ENCODE measurements around the gene TBC1D10A. TPM values are rescaled to one million over a fixed set of nuclear protein-coding genes. Genes with fewer than 3 reads are reported as not detected.

The TBC1D10A gene
- total RNA-seq, 4 donors from 2014 or later = 46.8 to 63.9 (median 52.1) TPM

DNA sequence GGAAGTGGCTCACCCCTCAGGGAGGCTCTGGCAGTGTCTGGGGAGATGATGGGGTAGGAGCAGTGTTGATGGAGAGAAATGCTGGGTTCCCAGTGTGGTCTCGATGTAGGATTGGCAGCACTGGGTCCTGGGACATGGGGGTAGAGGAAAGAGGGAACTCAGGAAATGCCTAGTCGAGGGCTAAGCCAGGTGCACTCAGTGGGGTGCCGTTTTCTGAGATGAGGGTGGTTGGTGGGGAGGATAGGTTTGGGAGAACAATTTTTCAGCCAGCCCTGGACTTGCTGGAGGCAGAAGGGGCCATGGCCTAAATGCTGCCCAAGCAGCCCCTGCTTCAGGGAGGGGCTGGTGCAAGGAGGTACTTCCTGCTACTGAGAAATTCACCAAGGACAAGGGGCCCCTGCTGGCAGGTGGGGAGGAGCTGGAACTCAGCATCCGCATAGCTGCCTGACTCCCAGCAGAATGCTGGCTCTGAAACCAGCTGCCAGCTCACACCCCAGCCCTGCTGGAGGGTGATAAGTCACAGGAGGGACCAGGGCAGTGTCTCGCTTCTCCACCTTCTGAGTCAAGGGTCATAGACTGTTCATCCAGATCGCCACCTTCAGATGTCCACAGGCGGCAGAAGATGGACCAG lies 36.0 kb upstream of the TBC1D10A start:
- 67 to 81% methylated on average over 6 to 7 of the region's 7 CpGs for WGBS, 2 donors
- no peaks in the 10 kb centered on the region for H3K27me3 ChIP-seq
- H3K4me3 ChIP-seq = no peak overlapping the region
- TF ChIP-seq CTCF (IDR thresholded peaks at IDR 0.05) (no peak), EP300 (IDR thresholded peaks at IDR 0.05) (no peak)
- DNase-seq (ENCODE audit: low spot score in 2 of 2) = no peak
- no peaks in the 10 kb centered on the region for H3K9me3 ChIP-seq
- peaks cover 0 to 3% (median 0%) of the 10 kb centered on the region in 4 donors for H3K4me1 ChIP-seq
- H3K27ac ChIP-seq = no peak overlapping the region
- peaks cover 0 to 9% (median 0%) of the 10 kb centered on the region in 3 donors for H3K36me3 ChIP-seq

GRCh38 chr22:30361916-30362650 lies 35.3 kb upstream of the TBC1D10A start:
- no peak for TF ChIP-seq POLR2A (IDR thresholded peaks at IDR 0.05)
- no peak for TF ChIP-seq CTCF (IDR thresholded peaks at IDR 0.05)
- no peak for TF ChIP-seq EP300 (IDR thresholded peaks at IDR 0.05)
- H3K4me1 ChIP-seq = peaks cover 0 to 10% (median 5%) of the 10 kb centered on the region in 4 donors
- WGBS, 2 donors = 77 to 82% methylated on average over 8 to 10 of the region's 10 CpGs

GRCh38 chr22:30358541-30358940 lies 31.8 kb upstream of the TBC1D10A start:
- Histone ChIP-seq H3K27me3 (no peaks in the 10 kb centered on the region), H3K27ac (no peak overlapping the region), H3K36me3 (no peaks in the 10 kb centered on the region), H3K4me3 (no peak overlapping the region), H3K4me1 (peaks cover 0 to 35% (median 30%) of the 10 kb centered on the region in 4 donors), H3K9me3 (no peaks in the 10 kb centered on the region)
- no peak for DNase-seq (ENCODE audit: low spot score in 2 of 2)
- WGBS, 2 donors = 83 to 94% methylated on average over 6 of the region's 6 CpGs
- TF ChIP-seq POLR2A (IDR thresholded peaks at IDR 0.05) = no peak
- no peak for TF ChIP-seq EP300 (IDR thresholded peaks at IDR 0.05)
- no peak for TF ChIP-seq CTCF (IDR thresholded peaks at IDR 0.05)

More at GRCh38 chr22:30361916-30362650, 35.3 kb upstream of the TBC1D10A start:
- no peak overlapping the region for H3K27ac ChIP-seq
- no peaks in the 10 kb centered on the region for H3K9me3 ChIP-seq
- no peak overlapping the region for H3K4me3 ChIP-seq
- H3K27me3 ChIP-seq = no peaks in the 10 kb centered on the region
- H3K36me3 ChIP-seq = peaks cover 0 to 9% (median 0%) of the 10 kb centered on the region in 3 donors
- no peak for DNase-seq (ENCODE audit: low spot score in 2 of 2)

DNA sequence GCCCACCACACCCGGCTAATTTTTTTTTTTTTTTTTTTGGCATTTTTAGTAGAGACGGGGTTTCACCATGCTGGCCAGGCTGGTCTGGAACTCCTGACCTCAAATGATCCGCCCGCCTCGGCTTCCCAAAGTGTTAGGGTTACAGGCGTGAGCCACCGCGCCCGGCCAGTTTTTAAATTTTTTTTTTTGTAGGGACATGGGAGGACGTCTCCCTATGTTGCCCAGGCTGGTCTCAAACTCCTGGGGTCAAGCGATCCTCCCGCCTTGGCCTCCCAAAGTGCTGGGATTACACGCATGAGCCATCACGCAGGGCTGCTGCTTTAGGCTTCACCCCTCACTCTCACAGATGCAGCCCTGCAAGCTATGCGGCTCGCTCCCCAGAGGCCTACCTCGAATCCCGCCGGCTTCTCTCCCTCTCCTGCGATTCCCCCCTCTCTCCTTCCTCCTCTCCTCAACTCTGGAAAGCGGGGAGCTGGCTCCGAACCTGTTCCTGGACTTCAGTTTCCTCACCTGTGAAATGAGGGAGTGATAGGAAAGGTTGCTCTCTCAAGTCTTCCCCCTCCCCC lies 31.0 kb upstream of the TBC1D10A start:
- Histone ChIP-seq H3K27me3 (no peaks in the 10 kb centered on the region), H3K4me3 (peak overlapping the region in 3 of 4 donors; percentile 63 to 98 (median 98)), H3K4me1 (peaks cover 0 to 37% (median 30%) of the 10 kb centered on the region in 4 donors), H3K9me3 (no peaks in the 10 kb centered on the region), H3K27ac (no peak overlapping the region), H3K36me3 (peaks cover 0 to 4% (median under 1%) of the 10 kb centered on the region in 3 donors)
- no peak for TF ChIP-seq CTCF (IDR thresholded peaks at IDR 0.05)
- TF ChIP-seq EP300 (IDR thresholded peaks at IDR 0.05) = no peak
- no peak for TF ChIP-seq POLR2A (IDR thresholded peaks at IDR 0.05)
- no peak for DNase-seq (ENCODE audit: low spot score in 2 of 2)
- WGBS, 2 donors = 52 to 60% methylated on average over 22 of the region's 22 CpGs

- DNase-seq (ENCODE audit: low spot score in 2 of 2) = no peak
- peaks cover 0 to 37% (median 30%) of the 10 kb centered on the region in 4 donors for H3K4me1 ChIP-seq
- H3K9me3 ChIP-seq = no peaks in the 10 kb centered on the region
- peak overlapping the region in 3 of 4 donors; percentile 95 to 100 (median 99) for H3K27ac ChIP-seq
- 2 to 3% methylated on average over 9 of the region's 9 CpGs for WGBS, 2 donors
- peak overlapping the region; percentile 56 to 98 (median 80) for H3K4me3 ChIP-seq
- no peaks in the 10 kb centered on the region for H3K27me3 ChIP-seq
- H3K36me3 ChIP-seq = peaks cover 0 to 9% (median 6%) of the 10 kb centered on the region in 3 donors
- TF ChIP-seq POLR2A (IDR thresholded peaks at IDR 0.05) (no peak), EP300 (IDR thresholded peaks at IDR 0.05) (no peak), CTCF (IDR thresholded peaks at IDR 0.05) (no peak)
Measured at GRCh38 chr22:30357236-30357570, 30.5 kb upstream of the TBC1D10A start.

Measured in tibial nerve (tissue), 4 donors.